ENCODE measurements around the gene ERAS.

GRCh38 chrX:48826876-48827653, 752 bp downstream of the ERAS start:
- TF ChIP-seq POLR2A (IDR thresholded peaks at IDR 0.05; ENCODE audit: low read depth, low read length): no peak
- no peak for TF ChIP-seq POLR2AphosphoS5 (IDR thresholded peaks at IDR 0.05; ENCODE audit: low read depth, low read length)
- TF ChIP-seq TAF1 (IDR thresholded peaks at IDR 0.05; ENCODE audit: borderline replicate concordance, low read depth, low read length): no peak
